T-helper 2 cell treated with Interferon-gamma antibody and Interleukin-4, amounts not matched to agents 5 μg/mL and 100 μg/mL, for 36 hours (primary cell): Measurements from ENCODE around the gene PMF1.

ENCODE experiments used
- DNase-seq: peaks from one replicate; pipeline ENCODE4 v3.0.0; 2021; ENCODE audit warnings: low spot score
- H3K27ac Mint-ChIP-seq: one replicate; pipeline ENCODE4 v1.8.0; 2021; ENCODE audit warnings: mild to moderate bottlenecking, mixed read lengths
- H3K27me3 Mint-ChIP-seq: one replicate; pipeline ENCODE4 v1.8.0; 2021; ENCODE audit warnings: low read depth, mixed read lengths
- H3K36me3 Mint-ChIP-seq: one replicate; pipeline ENCODE4 v1.8.0; 2021; ENCODE audit warnings: low read depth, mixed read lengths
- H3K4me1 Mint-ChIP-seq: one replicate; pipeline ENCODE4 v1.8.0; 2021; ENCODE audit warnings: low read depth, mixed read lengths
- H3K4me3 Mint-ChIP-seq: one replicate; pipeline ENCODE4 v1.8.0; 2022; ENCODE audit warnings: mild to moderate bottlenecking, moderate library complexity, mixed read lengths
- H3K9me3 Mint-ChIP-seq: one replicate; pipeline ENCODE4 v1.8.0; 2021; ENCODE audit warnings: mixed read lengths

Gene PMF1

DNA sequence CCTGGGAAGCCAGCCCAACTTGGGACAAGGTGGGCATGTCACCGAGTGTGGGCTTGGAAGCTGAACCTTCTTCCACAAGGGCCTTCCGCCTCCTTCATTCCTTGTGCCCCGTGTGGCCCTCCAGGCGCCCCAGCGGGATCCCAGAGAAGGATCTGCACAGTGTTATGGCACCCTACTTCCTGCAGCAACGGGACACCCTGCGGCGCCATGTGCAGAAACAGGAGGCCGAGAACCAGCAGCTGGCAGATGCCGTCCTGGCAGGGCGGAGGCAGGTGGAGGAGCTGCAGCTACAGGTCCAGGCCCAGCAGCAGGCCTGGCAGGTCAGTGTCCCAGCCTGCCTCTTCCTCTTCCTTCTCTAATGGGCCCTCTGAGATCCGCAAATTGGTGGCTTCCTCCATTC is 23.4 kb downstream of the PMF1 start:
- H3K27me3 Mint-ChIP-seq: no peaks in the 10 kb centered on the region
- no peak for DNase-seq
- H3K4me1 Mint-ChIP-seq: peaks cover 1% of the 10 kb centered on the region
- H3K9me3 Mint-ChIP-seq: no peaks in the 10 kb centered on the region
- peaks cover 28% of the 10 kb centered on the region for H3K36me3 Mint-ChIP-seq
- H3K27ac Mint-ChIP-seq: no peak overlapping the region
- H3K4me3 Mint-ChIP-seq: no peak overlapping the region

DNA sequence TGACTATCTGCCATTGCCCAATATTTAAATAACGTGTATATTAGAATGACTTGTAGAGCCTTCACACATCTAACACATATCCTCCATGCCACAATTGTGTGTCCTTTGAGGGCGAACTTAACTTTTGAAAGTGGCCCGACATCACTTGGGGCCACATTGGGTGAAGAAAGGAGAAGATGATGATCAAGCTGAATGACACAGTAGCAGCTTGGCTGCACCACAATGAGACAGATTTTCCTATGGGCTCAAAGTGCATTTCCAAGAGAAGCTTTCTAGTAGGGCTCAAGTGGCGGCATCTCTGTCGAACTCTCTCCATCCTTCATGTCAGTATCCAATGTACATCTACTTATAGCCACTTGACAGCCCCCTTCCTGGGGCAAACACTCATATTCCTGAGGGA is 25.4 kb downstream of the PMF1 start:
- H3K36me3 Mint-ChIP-seq: peaks cover 28% of the 10 kb centered on the region

DNA sequence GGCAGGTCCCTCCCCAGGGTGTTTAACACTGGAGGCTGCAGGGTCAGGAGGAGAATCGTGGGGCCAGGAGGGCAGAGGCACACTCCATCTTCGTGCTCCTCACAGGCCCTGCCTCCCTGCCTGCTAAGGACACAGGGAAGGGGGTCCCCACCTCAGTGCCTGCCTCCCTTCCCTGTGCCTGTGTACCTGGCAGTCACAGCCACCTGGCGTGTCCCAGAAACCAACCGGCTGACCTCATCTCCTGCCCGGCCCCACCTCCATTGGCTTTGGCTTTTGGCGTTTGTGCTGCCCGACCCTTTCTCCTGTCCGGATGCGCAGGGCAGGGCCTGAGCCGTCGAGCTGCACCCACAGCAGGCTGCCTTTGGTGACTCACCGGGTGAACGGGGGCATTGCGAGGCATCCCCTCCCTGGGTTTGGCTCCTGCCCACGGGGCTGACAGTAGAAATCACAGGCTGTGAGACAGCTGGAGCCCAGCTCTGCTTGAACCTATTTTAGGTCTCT is 28.6 kb downstream of the PMF1 start:
- Mint-ChIP-seq H3K27ac (no peak overlapping the region), H3K27me3 (no peaks in the 10 kb centered on the region), H3K4me3 (no peak overlapping the region), H3K4me1 (peaks cover 15% of the 10 kb centered on the region), H3K9me3 (no peaks in the 10 kb centered on the region), H3K36me3 (peaks cover 19% of the 10 kb centered on the region)
- no peak for DNase-seq

More for the DNA sequence above, 25.4 kb downstream of the PMF1 start:
- Mint-ChIP-seq H3K27ac (no peak overlapping the region), H3K4me1 (no peaks in the 10 kb centered on the region), H3K9me3 (no peaks in the 10 kb centered on the region), H3K4me3 (no peak overlapping the region), H3K27me3 (no peaks in the 10 kb centered on the region)
- DNase-seq: no peak

DNA sequence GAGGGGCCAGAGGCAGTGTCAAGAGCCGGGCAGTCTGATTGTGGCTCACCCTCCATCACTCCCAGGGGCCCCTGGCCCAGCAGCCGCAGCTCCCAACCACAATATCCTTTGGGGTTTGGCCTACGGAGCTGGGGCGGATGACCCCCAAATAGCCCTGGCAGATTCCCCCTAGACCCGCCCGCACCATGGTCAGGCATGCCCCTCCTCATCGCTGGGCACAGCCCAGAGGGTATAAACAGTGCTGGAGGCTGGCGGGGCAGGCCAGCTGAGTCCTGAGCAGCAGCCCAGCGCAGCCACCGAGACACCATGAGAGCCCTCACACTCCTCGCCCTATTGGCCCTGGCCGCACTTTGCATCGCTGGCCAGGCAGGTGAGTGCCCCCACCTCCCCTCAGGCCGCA is 29.1 kb downstream of the PMF1 start, which contains the start of gene BGLAP:
BGLAP (plus strand) TSS at position 259 of the 400 bp plus-strand sequence; CDS start at position 307, 48 bp downstream.
- Mint-ChIP-seq H3K4me3 (no peak within 1 kb of the TSS), H3K36me3 (peaks cover 17% of the 10 kb centered on the region), H3K27me3 (no peaks in the 10 kb centered on the region), H3K4me1 (peaks cover 15% of the 10 kb centered on the region), H3K9me3 (no peaks in the 10 kb centered on the region), H3K27ac (no peak within 1 kb of the TSS)
- DNase-seq: no peak

DNA sequence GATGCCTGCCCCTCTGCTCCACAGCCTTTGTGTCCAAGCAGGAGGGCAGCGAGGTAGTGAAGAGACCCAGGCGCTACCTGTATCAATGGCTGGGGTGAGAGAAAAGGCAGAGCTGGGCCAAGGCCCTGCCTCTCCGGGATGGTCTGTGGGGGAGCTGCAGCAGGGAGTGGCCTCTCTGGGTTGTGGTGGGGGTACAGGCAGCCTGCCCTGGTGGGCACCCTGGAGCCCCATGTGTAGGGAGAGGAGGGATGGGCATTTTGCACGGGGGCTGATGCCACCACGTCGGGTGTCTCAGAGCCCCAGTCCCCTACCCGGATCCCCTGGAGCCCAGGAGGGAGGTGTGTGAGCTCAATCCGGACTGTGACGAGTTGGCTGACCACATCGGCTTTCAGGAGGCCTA is 29.9 kb downstream of the PMF1 start:
- H3K4me3 Mint-ChIP-seq: no peak overlapping the region
- peaks cover 14% of the 10 kb centered on the region for H3K36me3 Mint-ChIP-seq

DNA sequence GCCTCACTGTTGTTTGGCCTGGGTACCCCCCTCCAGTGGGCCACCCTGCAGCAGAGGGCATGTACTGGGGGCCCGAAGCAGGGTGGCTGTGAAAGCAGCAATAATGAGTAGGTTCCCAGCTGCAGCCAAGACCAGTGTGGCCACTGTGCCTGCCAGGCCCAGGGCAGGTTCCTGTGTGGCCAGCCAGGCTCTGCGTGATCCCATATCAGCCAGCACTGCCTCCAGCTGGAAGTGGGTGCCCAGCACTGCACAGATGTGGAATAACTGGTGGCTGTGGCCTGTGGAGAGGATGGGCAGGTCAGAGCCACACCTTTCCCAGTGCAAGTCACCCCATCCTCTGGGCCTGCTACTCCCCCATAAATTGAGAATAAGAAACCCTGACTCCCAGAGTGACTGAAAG is 31.3 kb downstream of the PMF1 start:
- H3K27ac Mint-ChIP-seq: no peak overlapping the region
- H3K27me3 Mint-ChIP-seq: no peaks in the 10 kb centered on the region
- peak overlapping the region; percentile 87 for H3K4me3 Mint-ChIP-seq
- no peaks in the 10 kb centered on the region for H3K9me3 Mint-ChIP-seq
- H3K36me3 Mint-ChIP-seq: peaks cover 4% of the 10 kb centered on the region
- no peak for DNase-seq
- H3K4me1 Mint-ChIP-seq: peaks cover 15% of the 10 kb centered on the region

More for the DNA sequence above, 29.9 kb downstream of the PMF1 start:
- Mint-ChIP-seq H3K9me3 (no peaks in the 10 kb centered on the region), H3K4me1 (peaks cover 15% of the 10 kb centered on the region), H3K27ac (no peak overlapping the region), H3K27me3 (no peaks in the 10 kb centered on the region)
- DNase-seq: no peak

DNA sequence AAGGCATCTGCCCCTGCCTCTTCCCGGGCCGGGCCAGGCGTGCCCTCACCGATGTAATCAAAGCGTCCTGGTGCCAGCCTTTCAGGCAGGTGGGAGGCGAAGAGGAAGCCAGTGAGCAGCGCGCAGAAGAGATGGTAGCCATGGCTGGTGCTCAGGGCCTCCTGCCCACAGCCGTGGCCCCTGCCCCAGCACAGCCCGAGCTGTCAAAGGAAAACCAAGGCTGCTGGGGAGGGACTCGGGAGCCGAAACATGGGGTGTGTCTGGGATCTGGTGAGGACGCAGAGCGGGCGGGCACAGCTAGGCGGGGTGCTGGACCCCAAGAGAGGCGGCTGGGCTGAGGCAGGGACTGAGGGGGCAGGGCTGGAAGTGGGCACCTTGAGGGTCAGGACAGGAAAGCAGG is 31.9 kb downstream of the PMF1 start:
- DNase-seq: no peak
- Mint-ChIP-seq H3K4me3 (peak overlapping the region; percentile 87), H3K27ac (peak overlapping the region; percentile 26), H3K4me1 (peaks cover 15% of the 10 kb centered on the region), H3K36me3 (peaks cover 5% of the 10 kb centered on the region), H3K27me3 (no peaks in the 10 kb centered on the region), H3K9me3 (no peaks in the 10 kb centered on the region)

DNA sequence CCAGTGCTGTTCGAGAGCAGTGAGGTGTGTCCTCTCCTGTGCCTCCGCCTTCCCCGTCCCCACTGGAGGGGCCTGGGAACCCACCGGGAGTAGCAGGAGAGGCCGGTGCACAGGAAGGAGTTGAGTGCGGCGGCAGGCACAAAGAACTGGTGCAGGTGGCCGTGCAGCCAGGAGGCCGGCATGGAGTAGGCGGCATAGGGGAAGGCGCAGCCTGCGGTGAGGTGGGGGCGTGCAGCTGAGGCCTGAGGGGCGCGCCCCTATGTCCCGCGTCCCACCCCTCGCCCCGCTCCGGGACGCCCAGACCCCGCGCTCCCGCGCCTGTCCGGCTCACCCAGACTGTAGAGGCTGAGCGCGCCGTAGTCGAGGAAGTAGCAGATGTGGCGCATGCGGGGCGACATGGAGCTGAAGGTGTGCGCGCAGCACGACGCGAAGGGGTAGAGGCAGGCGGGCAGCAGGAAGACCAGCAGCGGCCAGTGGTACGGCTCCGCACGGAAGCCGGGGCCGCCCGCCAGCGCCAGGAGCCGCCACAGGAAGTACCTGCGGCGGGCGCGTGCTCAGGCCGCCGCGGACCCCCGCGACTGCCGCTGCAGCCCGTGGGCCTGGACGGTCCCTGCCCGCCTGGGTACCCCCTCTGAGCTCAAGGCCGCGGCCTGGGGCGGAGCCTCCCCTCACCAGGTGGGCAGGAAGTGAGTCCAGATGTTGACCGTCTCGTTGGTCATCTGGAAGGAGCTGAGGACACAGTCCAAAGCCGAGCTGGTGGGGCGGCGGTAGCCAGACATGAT is 32.8 kb downstream of the PMF1 start:
- Mint-ChIP-seq H3K4me3 (peak overlapping the region; percentile 87), H3K27me3 (no peaks in the 10 kb centered on the region), H3K9me3 (no peaks in the 10 kb centered on the region), H3K27ac (peak overlapping the region; percentile 88), H3K4me1 (peaks cover 17% of the 10 kb centered on the region), H3K36me3 (peaks cover 8% of the 10 kb centered on the region)
- no peak for DNase-seq

DNA sequence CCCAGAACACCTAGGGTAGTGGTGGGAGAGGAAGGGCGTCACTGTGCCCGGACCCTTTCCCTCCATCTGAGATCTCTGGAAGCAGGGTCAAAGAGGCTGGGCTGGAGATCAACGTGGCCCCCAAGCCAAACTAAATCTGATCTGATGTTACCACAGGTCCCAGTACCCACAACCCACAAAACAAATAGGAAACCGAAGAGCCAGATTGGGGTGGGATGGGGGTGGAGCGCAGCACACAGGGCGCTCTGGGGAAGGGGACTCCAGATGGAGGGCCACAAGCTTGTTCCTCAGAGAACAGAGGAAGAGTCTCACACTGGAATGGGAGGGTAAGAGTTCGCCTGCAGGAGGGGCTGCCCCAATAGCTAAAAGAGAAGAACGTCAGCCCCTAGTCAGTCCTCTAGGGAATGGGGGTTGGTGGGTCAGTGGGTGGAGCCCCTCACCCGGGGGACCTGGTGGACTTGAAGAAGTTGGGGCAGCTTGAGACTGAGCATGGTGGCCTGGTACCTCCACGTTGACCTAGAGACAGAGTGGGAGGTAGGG is 33.5 kb downstream of the PMF1 start:
- no peak for DNase-seq
- no peaks in the 10 kb centered on the region for H3K27me3 Mint-ChIP-seq
- peaks cover 12% of the 10 kb centered on the region for H3K36me3 Mint-ChIP-seq
- H3K9me3 Mint-ChIP-seq: no peaks in the 10 kb centered on the region
- H3K4me3 Mint-ChIP-seq: peak overlapping the region; percentile 1
- H3K27ac Mint-ChIP-seq: no peak overlapping the region
- peaks cover 19% of the 10 kb centered on the region for H3K4me1 Mint-ChIP-seq

DNA sequence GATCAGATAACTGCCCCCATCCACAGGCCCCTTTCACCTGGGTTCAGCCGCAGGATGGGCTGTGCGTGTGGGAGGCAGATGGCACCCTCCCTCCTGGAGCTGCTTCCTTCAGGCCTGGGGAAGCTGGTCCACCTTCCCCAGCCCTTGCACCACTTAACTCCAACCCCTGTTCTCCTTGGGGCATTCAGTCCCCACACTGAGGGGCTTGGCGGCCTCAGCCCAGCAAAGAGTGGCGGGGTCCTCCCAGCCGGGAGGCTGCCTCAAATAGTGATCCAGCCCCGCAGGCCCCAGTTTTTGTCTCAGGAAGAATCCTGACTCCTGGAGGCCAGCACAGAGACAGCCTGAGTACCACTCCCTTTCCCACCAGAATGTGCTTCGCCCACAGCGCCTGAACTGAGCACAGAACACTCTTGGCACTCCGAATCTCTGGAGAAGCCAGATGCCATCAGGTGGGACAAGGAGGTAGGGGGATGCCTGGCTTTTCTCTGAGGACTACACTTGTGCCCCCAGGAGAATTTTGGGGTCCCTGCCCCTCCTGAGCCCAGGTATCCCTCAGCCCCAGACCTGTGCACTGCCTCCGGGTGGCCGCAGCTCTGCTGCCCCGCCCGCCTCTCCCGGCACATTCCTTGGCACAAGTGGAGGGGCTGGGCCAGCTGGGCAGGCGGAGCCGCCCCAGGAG is 34.1 kb downstream of the PMF1 start:
- H3K36me3 Mint-ChIP-seq: peaks cover 17% of the 10 kb centered on the region
- no peak overlapping the region for H3K4me3 Mint-ChIP-seq
- DNase-seq: no peak
- no peak overlapping the region for H3K27ac Mint-ChIP-seq
- H3K27me3 Mint-ChIP-seq: no peaks in the 10 kb centered on the region
- H3K9me3 Mint-ChIP-seq: no peaks in the 10 kb centered on the region
- peaks cover 25% of the 10 kb centered on the region for H3K4me1 Mint-ChIP-seq

DNA sequence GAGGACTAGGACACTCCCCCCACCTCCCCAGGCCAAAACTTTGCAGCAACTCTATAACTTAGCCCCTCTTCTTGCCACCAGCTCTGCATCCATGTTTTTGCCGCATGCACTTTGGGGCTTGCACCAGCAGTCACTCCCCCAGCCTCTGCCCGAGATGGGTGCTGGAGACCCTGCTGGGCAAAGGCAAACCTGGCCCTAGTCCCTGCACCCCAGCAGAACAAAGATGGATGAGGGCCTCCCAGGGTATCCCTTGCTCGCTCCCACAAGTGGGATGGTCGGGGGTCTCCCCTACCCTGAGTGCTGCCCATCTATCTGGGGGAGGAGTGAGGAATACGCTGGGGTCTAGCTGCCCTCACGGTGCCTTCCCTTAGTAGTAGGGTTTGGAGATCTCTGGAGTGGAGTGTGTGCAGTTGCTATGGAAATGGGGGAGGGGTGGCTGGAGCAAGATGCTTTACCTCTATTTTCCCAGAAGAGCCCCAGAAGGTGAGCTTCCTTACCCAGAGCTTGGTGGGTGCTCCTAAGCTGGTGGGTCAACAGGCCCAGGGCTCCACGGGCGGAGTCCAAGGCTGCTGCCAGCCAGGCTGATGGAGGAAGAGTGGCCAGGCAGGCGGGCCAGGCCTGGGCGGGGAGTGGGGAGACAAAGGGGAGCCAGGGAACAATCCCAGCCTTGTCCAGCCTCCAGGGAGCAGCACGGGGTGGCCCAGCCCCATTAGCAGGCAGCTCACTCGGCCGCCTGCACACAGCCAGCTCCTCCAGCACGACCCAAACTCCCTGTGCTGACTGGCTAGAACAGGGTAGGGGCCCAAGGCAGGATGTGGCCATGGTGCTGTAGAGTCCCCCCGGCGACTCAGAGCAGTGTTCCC is 34.9 kb downstream of the PMF1 start, which contains the start of gene PAQR6:
PAQR6 (minus strand) TSS at position 597 of the 863 bp plus-strand sequence. CDS start 1,325 bp downstream, outside the sequence.
- DNase-seq: no peak
- no peaks in the 10 kb centered on the region for H3K9me3 Mint-ChIP-seq
- peaks cover 32% of the 10 kb centered on the region for H3K4me1 Mint-ChIP-seq
- peaks cover 25% of the 10 kb centered on the region for H3K36me3 Mint-ChIP-seq
- peak within 1 kb of the TSS; percentile 4 for H3K27ac Mint-ChIP-seq
- no peak within 1 kb of the TSS for H3K4me3 Mint-ChIP-seq
- no peaks in the 10 kb centered on the region for H3K27me3 Mint-ChIP-seq

DNA sequence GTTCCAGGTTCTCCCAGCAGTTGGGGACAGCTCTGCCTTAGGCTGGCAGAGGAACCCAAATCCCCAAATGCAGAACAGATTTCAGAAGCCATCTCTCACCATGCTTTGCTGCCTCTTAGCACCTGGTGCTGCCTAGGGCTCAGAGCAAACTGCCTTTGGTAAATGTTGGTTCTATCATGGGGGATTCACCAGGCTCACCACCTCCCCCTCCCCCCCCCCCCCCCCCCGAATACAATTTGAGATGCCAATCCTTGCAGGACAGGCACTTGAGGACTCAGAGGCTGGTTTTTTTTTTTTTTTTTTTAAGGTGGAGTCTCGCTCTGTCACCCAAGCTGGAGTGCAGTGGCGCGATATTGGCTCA is 35.5 kb downstream of the PMF1 start:
- peaks cover 34% of the 10 kb centered on the region for H3K4me1 Mint-ChIP-seq
- H3K36me3 Mint-ChIP-seq: peaks cover 30% of the 10 kb centered on the region
- H3K27me3 Mint-ChIP-seq: no peaks in the 10 kb centered on the region
- no peaks in the 10 kb centered on the region for H3K9me3 Mint-ChIP-seq
- H3K27ac Mint-ChIP-seq: no peak overlapping the region
- H3K4me3 Mint-ChIP-seq: no peak overlapping the region
- no peak for DNase-seq

DNA sequence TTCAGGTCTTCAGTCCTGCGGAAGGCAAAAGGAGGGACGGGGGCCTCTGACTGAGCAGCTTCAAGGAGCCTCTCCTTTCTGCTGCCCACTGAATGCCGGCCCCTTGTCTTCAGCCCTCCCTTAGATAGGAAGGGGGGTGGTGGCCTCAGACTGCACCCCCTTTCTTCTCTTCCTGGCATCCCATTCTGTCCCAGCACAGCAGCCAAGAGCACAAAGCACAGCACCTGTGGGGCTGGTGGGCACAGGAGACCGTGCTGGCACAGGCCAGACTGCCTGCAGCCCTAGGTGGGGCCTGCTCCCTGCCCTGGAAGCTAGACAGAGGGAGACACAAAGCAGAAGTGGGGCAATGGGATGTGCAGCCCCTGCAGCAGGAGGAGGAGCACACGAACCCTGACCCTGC is 36.8 kb downstream of the PMF1 start:
- Mint-ChIP-seq H3K27ac (no peak overlapping the region), H3K36me3 (peaks cover 40% of the 10 kb centered on the region), H3K27me3 (no peaks in the 10 kb centered on the region), H3K4me3 (no peak overlapping the region), H3K9me3 (no peaks in the 10 kb centered on the region), H3K4me1 (peaks cover 32% of the 10 kb centered on the region)
- DNase-seq: no peak
